A375 (cell line): Measurements from ENCODE around the gene C20orf173. TPM values are rescaled to one million over a fixed set of nuclear protein-coding genes. Genes with fewer than 3 reads are reported as not detected.

ENCODE experiments used
- total RNA-seq: library from RNA; depleted of rRNA; stranded (reverse); fragments of >200 nt; shearing (Covaris generic); gene quantifications from 2 replicates; pipeline ENCODE4 v1.2.3, GENCODE V29; 2014; rRNA removed

C20orf173 gene
- total RNA-seq = not detected in 2 replicates

GRCh38 chr20:35529552-35529951, at the start of gene C20orf173:
Gene C20orf173 (minus strand): TSS chr20:35529652. CDS start chr20:35529373, 279 bp downstream.

GRCh38 chr20:35541783-35542662, 12.6 kb upstream of the C20orf173 start, which contains the start of gene ERGIC3:
Gene ERGIC3 (plus strand): TSS chr20:35542078. CDS start chr20:35542098, 20 bp downstream.

Other genes with a start within 250 kb of the C20orf173 start
- 368 and 379 TPM in 2 replicates for gene EIF6, start 244.9 kb downstream of the C20orf173 start, total RNA-seq
- 0.11 TPM in 1 of 2 replicates, not detected in the other for gene FAM83C, start 237.2 kb downstream of the C20orf173 start, total RNA-seq
- 34.7 and 46.2 TPM in 2 replicates for gene UQCC1, start 117.7 kb downstream of the C20orf173 start, total RNA-seq
- gene GDF5, start 91.4 kb downstream of the C20orf173 start, total RNA-seq = not detected in 2 replicates
- 68.4 and 75.5 TPM in 2 replicates for gene CEP250, start 74.1 kb downstream of the C20orf173 start, total RNA-seq
- 269 and 273 TPM in 2 replicates for gene ERGIC3, start 12.4 kb upstream of the C20orf173 start, total RNA-seq
- gene SPAG4, start 86.2 kb upstream of the C20orf173 start, total RNA-seq = 11.2 and 13.6 TPM in 2 replicates
- 119 and 139 TPM in 2 replicates for gene CPNE1, start 135.2 kb upstream of the C20orf173 start, total RNA-seq
- 61.0 and 75.9 TPM in 2 replicates for gene RBM12, start 135.2 kb upstream of the C20orf173 start, total RNA-seq
- 91.6 and 105 TPM in 2 replicates for gene NFS1, start 169.7 kb upstream of the C20orf173 start, total RNA-seq
- gene ROMO1, start 169.8 kb upstream of the C20orf173 start, total RNA-seq = 663 and 700 TPM in 2 replicates
- 428 and 487 TPM in 2 replicates for gene RBM39, start 212.6 kb upstream of the C20orf173 start, total RNA-seq
- 40.2 and 45.5 TPM in 2 replicates for gene PHF20, start 242.4 kb upstream of the C20orf173 start, total RNA-seq